Smooth muscle cell (in vitro differentiated cells): ENCODE results near the gene ARHGEF38. TPM values are rescaled to one million over a fixed set of nuclear protein-coding genes. Genes with fewer than 3 reads are reported as not detected.

Experiments
- DNase-seq: peaks from one replicate; lab custom pipeline; 2025; ENCODE audit not compliant: unreplicated experiment; lab: John Stamatoyannopoulos, UW
- H2AFZ ChIP-seq: fragments of 200-600 bp; sonication (generic); 2 replicates; pipeline ENCODE4 v1.6.0; 2016; ENCODE audit warnings: antibody characterized with exemption, low read depth, mild to moderate bottlenecking
- H3F3A ChIP-seq: fragments of 200-600 bp; sonication (generic); 2 replicates; pipeline ENCODE4 v1.6.0; 2017; ENCODE audit warnings: antibody characterized with exemption, low read depth
- H3K27ac ChIP-seq: fragments of 200-600 bp; sonication (generic); 2 replicates; pipeline ENCODE4 v1.5.1; 2016; ENCODE audit warnings: low read depth, mild to moderate bottlenecking
- H3K27me3 ChIP-seq: fragments of 200-600 bp; sonication (generic); 2 replicates; pipeline ENCODE4 v1.6.1; 2016; ENCODE audit warnings: low read depth, mild to moderate bottlenecking
- H3K36me3 ChIP-seq: fragments of 200-600 bp; sonication (generic); 2 replicates; pipeline ENCODE4 v1.5.1; 2016; ENCODE audit warnings: low read depth
- H3K4me1 ChIP-seq: fragments of 200-600 bp; sonication (generic); 2 replicates; pipeline ENCODE4 v1.5.1; 2016; ENCODE audit warnings: low read depth
- H3K4me2 ChIP-seq: fragments of 200-600 bp; sonication (generic); 2 replicates; pipeline ENCODE4 v1.6.0; 2016; ENCODE audit warnings: mild to moderate bottlenecking
- H3K4me3 ChIP-seq: fragments of 200-600 bp; sonication (generic); 2 replicates; pipeline ENCODE4 v1.5.1; 2016; ENCODE audit warnings: mild to moderate bottlenecking
- H3K79me2 ChIP-seq: fragments of 200-600 bp; sonication (generic); 2 replicates; pipeline ENCODE4 v1.6.0; 2016; ENCODE audit warnings: low read depth, mild to moderate bottlenecking
- H3K9ac ChIP-seq: fragments of 200-600 bp; sonication (generic); 2 replicates; pipeline ENCODE4 v1.6.0; 2016; ENCODE audit warnings: low read depth
- H3K9me3 ChIP-seq: fragments of 200-600 bp; sonication (generic); replicated peaks from 2 replicates; pipeline ENCODE4 v1.5.1; 2016; ENCODE audit warnings: low read depth
- H4K20me1 ChIP-seq: fragments of 200-600 bp; sonication (generic); 2 replicates; pipeline ENCODE4 v1.6.0; 2016; ENCODE audit warnings: low read depth
- WGBS: methylation state at CpG from one replicate; pipeline ENCODE4 v1.1.7; 2016; ENCODE audit warnings: low lambda C conversion rate; 5-methylcytosine and 5-hydroxymethylcytosine counted together
- polyA plus RNA-seq: library from polyadenylated mRNA; unstranded; fragments of >200 nt; fragmentation: Nextera tagmentation; extraction: Ambion mirVana; gene quantifications from 2 replicates; pipeline ENCODE4 v1.2.1, GENCODE V29; 2016
- total RNA-seq: library from RNA; depleted of rRNA; stranded (reverse); fragments of >200 nt; gene quantifications from 2 replicates; pipeline ENCODE4 v1.2.3, GENCODE V29; 2014
- TF ChIP-seq, protein P1 (sequence below): fragments of 200-600 bp; sonication (generic); IDR thresholded peaks from 2 replicates; pipeline ENCODE4 v1.5.1; 2017; ENCODE audit warnings: borderline replicate concordance, mild to moderate bottlenecking, antibody characterized with exemption; ENCODE audit not compliant: insufficient read depth, poor library complexity, severe bottlenecking

ARHGEF38 gene
- total and polyA plus RNA-seq, 2 experiments from 2014 or later, result 0.24 TPM; not detected in 1

GRCh38 chr4:105509714-105510113 lies 42.7 kb upstream of the ARHGEF38 start:
- TF ChIP-seq, protein P1, sequence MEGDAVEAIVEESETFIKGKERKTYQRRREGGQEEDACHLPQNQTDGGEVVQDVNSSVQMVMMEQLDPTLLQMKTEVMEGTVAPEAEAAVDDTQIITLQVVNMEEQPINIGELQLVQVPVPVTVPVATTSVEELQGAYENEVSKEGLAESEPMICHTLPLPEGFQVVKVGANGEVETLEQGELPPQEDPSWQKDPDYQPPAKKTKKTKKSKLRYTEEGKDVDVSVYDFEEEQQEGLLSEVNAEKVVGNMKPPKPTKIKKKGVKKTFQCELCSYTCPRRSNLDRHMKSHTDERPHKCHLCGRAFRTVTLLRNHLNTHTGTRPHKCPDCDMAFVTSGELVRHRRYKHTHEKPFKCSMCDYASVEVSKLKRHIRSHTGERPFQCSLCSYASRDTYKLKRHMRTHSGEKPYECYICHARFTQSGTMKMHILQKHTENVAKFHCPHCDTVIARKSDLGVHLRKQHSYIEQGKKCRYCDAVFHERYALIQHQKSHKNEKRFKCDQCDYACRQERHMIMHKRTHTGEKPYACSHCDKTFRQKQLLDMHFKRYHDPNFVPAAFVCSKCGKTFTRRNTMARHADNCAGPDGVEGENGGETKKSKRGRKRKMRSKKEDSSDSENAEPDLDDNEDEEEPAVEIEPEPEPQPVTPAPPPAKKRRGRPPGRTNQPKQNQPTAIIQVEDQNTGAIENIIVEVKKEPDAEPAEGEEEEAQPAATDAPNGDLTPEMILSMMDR, result no peak
- no peaks in the 10 kb centered on the region for H3K36me3 ChIP-seq
- 78% methylated on average over 1 of the region's 1 CpG for WGBS
- H3K9ac ChIP-seq, result no peak overlapping the region
- no peak overlapping the region for H3K27ac ChIP-seq
- H3K4me3 ChIP-seq, result no peak overlapping the region
- H3K4me2 ChIP-seq, result no peak overlapping the region
- no peak overlapping the region for H2AFZ ChIP-seq
- no peaks in the 10 kb centered on the region for H3F3A ChIP-seq
- no peaks in the 10 kb centered on the region for H3K79me2 ChIP-seq
- no peak for DNase-seq
- H3K4me1 ChIP-seq, result no peaks in the 10 kb centered on the region
- H4K20me1 ChIP-seq, result no peaks in the 10 kb centered on the region
- H3K9me3 ChIP-seq, result no peaks in the 10 kb centered on the region
- H3K27me3 ChIP-seq, result no peaks in the 10 kb centered on the region

DNA sequence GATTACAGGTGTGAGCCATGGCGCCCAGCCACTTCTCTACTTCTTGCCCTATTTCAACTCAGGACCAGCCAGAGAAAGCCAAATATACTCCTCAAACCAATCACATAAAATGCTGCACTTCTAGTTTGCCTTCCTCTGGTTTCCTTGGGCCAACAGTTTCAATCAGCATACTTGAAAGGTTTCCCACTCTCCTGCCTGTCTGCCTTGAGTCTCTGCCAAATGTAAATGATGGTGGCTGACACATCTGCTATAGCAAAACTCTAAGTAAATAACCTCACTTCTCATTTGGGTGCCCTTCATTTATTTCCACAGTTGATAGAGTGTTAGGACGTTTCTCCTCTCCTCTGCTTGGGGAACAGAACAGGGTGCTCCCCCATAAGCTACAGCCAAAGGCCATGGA lies 42.2 kb upstream of the ARHGEF38 start:
- Histone ChIP-seq H3K27me3 (no peaks in the 10 kb centered on the region), H3K4me3 (no peak overlapping the region), H4K20me1 (no peaks in the 10 kb centered on the region), H3K36me3 (no peaks in the 10 kb centered on the region), H3K9me3 (no peaks in the 10 kb centered on the region), H3K9ac (no peak overlapping the region), H2AFZ (no peak overlapping the region), H3K27ac (no peak overlapping the region), H3K4me1 (no peaks in the 10 kb centered on the region), H3K79me2 (no peaks in the 10 kb centered on the region), H3K4me2 (no peak overlapping the region), H3F3A (no peaks in the 10 kb centered on the region)
- TF ChIP-seq, protein P1, result no peak
- no peak for DNase-seq
- WGBS, result 77% methylated on average over 2 of the region's 2 CpGs

GRCh38 chr4:105520819-105521790 lies 31.3 kb upstream of the ARHGEF38 start:
- H3K79me2 ChIP-seq, result no peaks in the 10 kb centered on the region
- WGBS, result 12% methylated on average over 3 of the region's 3 CpGs
- H3K4me1 ChIP-seq, result no peaks in the 10 kb centered on the region
- no peak overlapping the region for H3K27ac ChIP-seq
- H3K27me3 ChIP-seq, result peaks cover 16% of the 10 kb centered on the region
- no peak overlapping the region for H3K9ac ChIP-seq
- no peak overlapping the region for H3K4me3 ChIP-seq
- H3K4me2 ChIP-seq, result no peak overlapping the region
- no peak for DNase-seq
- no peaks in the 10 kb centered on the region for H4K20me1 ChIP-seq
- H3K36me3 ChIP-seq, result no peaks in the 10 kb centered on the region
- TF ChIP-seq, protein P1, result peak; percentile 64
- H3F3A ChIP-seq, result no peaks in the 10 kb centered on the region
- no peaks in the 10 kb centered on the region for H3K9me3 ChIP-seq
- H2AFZ ChIP-seq, result no peak overlapping the region
